HepG2 (cell line): ENCODE data around the gene ESYT1. TPM values are rescaled to one million over a fixed set of nuclear protein-coding genes. Genes with fewer than 3 reads are reported as not detected.

Experiments
- AHR ChIP-seq: IDR thresholded peaks from 2 replicates; pipeline ENCODE4 v1.6.1; 2018; ENCODE audit warnings: missing genetic modification reagents, missing compliant biosample characterization
- ASH2L ChIP-seq: fragments of 300-600, 200-600 bp; sonication (generic); IDR thresholded peaks from 2 replicates; pipeline ENCODE4 v1.7.0; 2017; ENCODE audit warnings: low read depth, mild to moderate bottlenecking, moderate library complexity, mixed read lengths, low read length; ENCODE audit not compliant: insufficient read length
- ATF3 ChIP-seq: sonication (generic); formaldehyde crosslinking; IDR thresholded peaks from 2 replicates; pipeline ENCODE4 v1.4.0; 2020; ENCODE audit warnings: missing genetic modification reagents
- CHD2 ChIP-seq: IDR thresholded peaks from 2 replicates; pipeline ENCODE4 v1.6.1; 2011; ENCODE audit warnings: low read depth, low read length, improper control_type of control experiment
- ETV5 ChIP-seq: IDR thresholded peaks from 2 replicates; pipeline ENCODE4 v1.6.1; 2018; ENCODE audit warnings: missing biosample characterization, missing genetic modification reagents, inconsistent platforms, borderline replicate concordance
- GABPA ChIP-seq, 2 experiments: IDR thresholded peaks; 2 replicates each; pipeline ENCODE4 v1.6.1; 2011 to 2016; ENCODE audit warnings: low read depth in 2 of 2, low read length in 1 of 2, missing biosample characterization in 1 of 2, missing genetic modification characterization in 1 of 2
- GZF1 ChIP-seq: sonication (generic); formaldehyde crosslinking; IDR thresholded peaks from 2 replicates; pipeline ENCODE4 v1.5.1; 2020; ENCODE audit warnings: mild to moderate bottlenecking, missing genetic modification reagents
- HDAC1 ChIP-seq: sonication (generic); formaldehyde crosslinking; IDR thresholded peaks from 2 replicates; pipeline ENCODE4 v1.5.1; 2020; ENCODE audit warnings: mild to moderate bottlenecking, missing genetic modification reagents
- HNF4A ChIP-seq: sonication (generic); formaldehyde crosslinking; IDR thresholded peaks from 2 replicates; pipeline ENCODE4 v1.4.0; 2020; ENCODE audit warnings: missing genetic modification reagents
- IRF9 ChIP-seq: sonication (generic); formaldehyde crosslinking; IDR thresholded peaks from 2 replicates; pipeline ENCODE4 v1.8.0; 2022; ENCODE audit warnings: missing genetic modification reagents, mild to moderate bottlenecking, borderline replicate concordance
- NBN ChIP-seq: fragments of 450-650 bp; conservative IDR thresholded peaks from 2 replicates; pipeline ENCODE4 v1.6.1; 2017
- RXRB ChIP-seq: IDR thresholded peaks from 2 replicates; pipeline ENCODE4 v1.6.1; 2016; ENCODE audit warnings: borderline replicate concordance, missing genetic modification reagents, missing compliant biosample characterization
- SCMH1 ChIP-seq: sonication (generic); formaldehyde crosslinking; IDR thresholded peaks from 2 replicates; pipeline ENCODE4 v1.9.0; 2021; ENCODE audit warnings: missing genetic modification reagents, mild to moderate bottlenecking, borderline replicate concordance
- SP1 ChIP-seq, 2 experiments: fragments of 450-650 bp in 1 of 2; sonication (generic) in 1 of 2; formaldehyde crosslinking in 1 of 2; IDR thresholded peaks; 2 replicates each; pipeline versions ENCODE4 v1.4.0 to v1.6.1; 2016 to 2020; ENCODE audit warnings: missing genetic modification reagents in 1 of 2
- ZFP36L1 ChIP-seq: sonication (generic); formaldehyde crosslinking; IDR thresholded peaks from 2 replicates; pipeline ENCODE4 v1.8.0; 2022; ENCODE audit warnings: mild to moderate bottlenecking, missing genetic modification reagents, moderate library complexity
- ZNF143 ChIP-seq: sonication (generic); formaldehyde crosslinking; IDR thresholded peaks from 2 replicates; pipeline ENCODE4 v1.4.0; 2020; ENCODE audit warnings: missing genetic modification reagents
- ZNF235 ChIP-seq: sonication (generic); formaldehyde crosslinking; IDR thresholded peaks from 2 replicates; pipeline ENCODE4 v1.8.1; 2023; ENCODE audit warnings: mild to moderate bottlenecking, missing genetic modification reagents, borderline replicate concordance
- ZNF30 ChIP-seq: sonication (generic); formaldehyde crosslinking; IDR thresholded peaks from 2 replicates; pipeline ENCODE4 v1.5.0; 2020; ENCODE audit warnings: mild to moderate bottlenecking, missing genetic modification reagents
- polyA plus RNA-seq, 8 experiments: library from polyadenylated mRNA; depleted of rRNA in 3 of 8; stranded (reverse) in 7 of 8; unstranded in 1 of 8; fragments of >200 nt; fragmentation: Illumina TruSeq in 4 of 8; extraction: Trizol in 4 of 8; gene quantifications; 2 replicates each; pipeline versions ENCODE4 v1.2.1 to v1.2.3, GENCODE V29; 2011 to 2016; ENCODE audit warnings: low read depth in 4 of 8, missing spikeins in 1 of 8, mixed read lengths in 1 of 8; ENCODE audit not compliant: insufficient read depth in 1 of 8
- total RNA-seq, 5 experiments: library from RNA; depleted of rRNA; stranded (reverse); fragments of >200 nt; fragmentation: Illumina TruSeq; extraction: Trizol; gene quantifications; 2 replicates each; pipeline ENCODE4 v1.2.3, GENCODE V29; 2016; ENCODE audit warnings: low read depth in 1 of 5
- TF ChIP-seq, protein P1 (sequence below): IDR thresholded peaks from 2 replicates; pipeline ENCODE4 v1.6.1; 2016; ENCODE audit warnings: control low read depth
- TF ChIP-seq, protein P2 (sequence below): sonication (generic); formaldehyde crosslinking; IDR thresholded peaks from 2 replicates; pipeline ENCODE4 v1.5.0; 2020; ENCODE audit warnings: mild to moderate bottlenecking, missing genetic modification reagents
- TF ChIP-seq, protein P3 (sequence below): sonication (generic); formaldehyde crosslinking; IDR thresholded peaks from 2 replicates; pipeline ENCODE4 v1.4.0; 2020; ENCODE audit warnings: missing genetic modification reagents

ESYT1 gene
- total and polyA plus RNA-seq, 2 of the 13 experiments (the other 11 are each of a cell fraction or from before 2014, with no cell fraction given), result 66.9 to 71.0 TPM

DNA sequence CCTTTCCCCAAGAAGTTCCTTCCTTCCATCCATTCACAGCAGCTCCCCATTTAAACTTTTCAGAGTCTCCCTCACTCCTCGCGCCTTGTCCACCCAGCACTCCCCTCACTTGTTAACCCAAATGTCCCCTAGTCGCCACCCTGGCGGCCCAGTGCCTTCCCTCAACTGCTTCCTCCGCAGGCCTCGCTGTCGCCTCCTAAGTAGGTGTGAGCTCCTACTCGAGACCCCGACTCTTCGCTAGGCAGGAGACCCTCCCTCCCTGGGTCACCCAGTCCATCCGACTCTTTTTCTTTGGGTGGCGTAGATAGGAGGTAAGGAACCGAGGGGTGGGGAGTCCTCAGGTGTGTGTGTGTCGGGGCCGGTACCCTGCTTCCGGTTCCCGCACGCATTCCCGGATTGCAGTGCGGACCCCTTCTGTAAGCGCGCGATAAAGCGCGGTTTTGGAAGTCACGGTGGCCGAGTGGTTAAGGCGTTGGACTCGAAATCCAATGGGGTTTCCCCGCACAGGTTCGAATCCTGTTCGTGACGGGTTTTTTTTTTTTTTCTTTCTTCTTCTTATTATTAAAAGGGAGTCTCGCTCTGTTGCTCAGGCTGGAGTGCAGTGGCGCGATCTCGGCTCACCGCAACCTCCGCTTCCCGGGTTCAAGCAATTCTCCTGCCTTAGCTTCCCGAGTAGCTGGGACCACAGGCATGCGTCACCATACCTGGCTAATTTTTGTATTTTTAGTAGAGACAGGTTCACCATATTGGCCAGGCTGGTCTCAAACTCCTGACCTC is 62.0 kb downstream of the ESYT1 start (continued):
- TF ChIP-seq, protein P1, sequence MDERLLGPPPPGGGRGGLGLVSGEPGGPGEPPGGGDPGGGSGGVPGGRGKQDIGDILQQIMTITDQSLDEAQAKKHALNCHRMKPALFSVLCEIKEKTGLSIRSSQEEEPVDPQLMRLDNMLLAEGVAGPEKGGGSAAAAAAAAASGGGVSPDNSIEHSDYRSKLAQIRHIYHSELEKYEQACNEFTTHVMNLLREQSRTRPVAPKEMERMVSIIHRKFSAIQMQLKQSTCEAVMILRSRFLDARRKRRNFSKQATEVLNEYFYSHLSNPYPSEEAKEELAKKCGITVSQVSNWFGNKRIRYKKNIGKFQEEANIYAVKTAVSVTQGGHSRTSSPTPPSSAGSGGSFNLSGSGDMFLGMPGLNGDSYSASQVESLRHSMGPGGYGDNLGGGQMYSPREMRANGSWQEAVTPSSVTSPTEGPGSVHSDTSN (CRISPR knock-in tag), result no peak
- TF ChIP-seq NBN (no peak), GABPA (IDR thresholded peaks at IDR 0.05; ENCODE audit: low read depth, low read length) (peak; percentile 53), GABPA (CRISPR knock-in tag; IDR thresholded peaks at IDR 0.05; ENCODE audit: low read depth) (peak; percentile 88), IRF9 (CRISPR knock-in tag) (peak; percentile 74; the same call in 1 of the 2 replicates), ETV5 (CRISPR knock-in tag) (peak; percentile 92), GZF1 (CRISPR knock-in tag) (peak; percentile 27; the same call in 1 of the 2 replicates), ASH2L (peak; percentile 72), HDAC1 (CRISPR knock-in tag) (no peak; the same call in 1 of the 2 replicates), CHD2 (peak; percentile 59; the same call in 1 of the 2 replicates), SP1 (IDR thresholded peaks at IDR 0.05) (no peak), SP1 (CRISPR knock-in tag; IDR thresholded peaks at IDR 0.05) (peak; percentile 18; the same call in 1 of the 2 replicates), RXRB (CRISPR knock-in tag) (peak; percentile 54; the same call in 1 of the 2 replicates), ZNF235 (CRISPR knock-in tag) (no peak), ZNF30 (no peak), AHR (CRISPR knock-in tag) (no peak), SCMH1 (CRISPR knock-in tag) (no peak), ATF3 (CRISPR knock-in tag) (no peak), ZFP36L1 (CRISPR knock-in tag) (no peak), HNF4A (CRISPR knock-in tag) (no peak; the same call in 1 of the 2 replicates), ZNF143 (CRISPR knock-in tag) (peak; percentile 30; the same call in 1 of the 2 replicates)
- TF ChIP-seq, protein P2, sequence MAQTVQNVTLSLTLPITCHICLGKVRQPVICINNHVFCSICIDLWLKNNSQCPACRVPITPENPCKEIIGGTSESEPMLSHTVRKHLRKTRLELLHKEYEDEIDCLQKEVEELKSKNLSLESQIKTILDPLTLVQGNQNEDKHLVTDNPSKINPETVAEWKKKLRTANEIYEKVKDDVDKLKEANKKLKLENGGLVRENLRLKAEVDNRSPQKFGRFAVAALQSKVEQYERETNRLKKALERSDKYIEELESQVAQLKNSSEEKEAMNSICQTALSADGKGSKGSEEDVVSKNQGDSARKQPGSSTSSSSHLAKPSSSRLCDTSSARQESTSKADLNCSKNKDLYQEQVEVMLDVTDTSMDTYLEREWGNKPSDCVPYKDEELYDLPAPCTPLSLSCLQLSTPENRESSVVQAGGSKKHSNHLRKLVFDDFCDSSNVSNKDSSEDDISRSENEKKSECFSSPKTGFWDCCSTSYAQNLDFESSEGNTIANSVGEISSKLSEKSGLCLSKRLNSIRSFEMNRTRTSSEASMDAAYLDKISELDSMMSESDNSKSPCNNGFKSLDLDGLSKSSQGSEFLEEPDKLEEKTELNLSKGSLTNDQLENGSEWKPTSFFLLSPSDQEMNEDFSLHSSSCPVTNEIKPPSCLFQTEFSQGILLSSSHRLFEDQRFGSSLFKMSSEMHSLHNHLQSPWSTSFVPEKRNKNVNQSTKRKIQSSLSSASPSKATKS (CRISPR knock-in tag), result no peak
- TF ChIP-seq, protein P3, sequence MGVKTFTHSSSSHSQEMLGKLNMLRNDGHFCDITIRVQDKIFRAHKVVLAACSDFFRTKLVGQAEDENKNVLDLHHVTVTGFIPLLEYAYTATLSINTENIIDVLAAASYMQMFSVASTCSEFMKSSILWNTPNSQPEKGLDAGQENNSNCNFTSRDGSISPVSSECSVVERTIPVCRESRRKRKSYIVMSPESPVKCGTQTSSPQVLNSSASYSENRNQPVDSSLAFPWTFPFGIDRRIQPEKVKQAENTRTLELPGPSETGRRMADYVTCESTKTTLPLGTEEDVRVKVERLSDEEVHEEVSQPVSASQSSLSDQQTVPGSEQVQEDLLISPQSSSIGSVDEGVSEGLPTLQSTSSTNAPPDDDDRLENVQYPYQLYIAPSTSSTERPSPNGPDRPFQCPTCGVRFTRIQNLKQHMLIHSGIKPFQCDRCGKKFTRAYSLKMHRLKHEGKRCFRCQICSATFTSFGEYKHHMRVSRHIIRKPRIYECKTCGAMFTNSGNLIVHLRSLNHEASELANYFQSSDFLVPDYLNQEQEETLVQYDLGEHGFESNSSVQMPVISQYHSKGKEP (CRISPR knock-in tag), result no peak
